ENCODE data around the gene PIP5K1A. TPM values are rescaled to one million over a fixed set of nuclear protein-coding genes. Genes with fewer than 3 reads are reported as not detected.

The PIP5K1A gene
- total RNA-seq, 4 donors from 2014 or later, result 21.5 to 49.2 (median 36.6) TPM

DNA sequence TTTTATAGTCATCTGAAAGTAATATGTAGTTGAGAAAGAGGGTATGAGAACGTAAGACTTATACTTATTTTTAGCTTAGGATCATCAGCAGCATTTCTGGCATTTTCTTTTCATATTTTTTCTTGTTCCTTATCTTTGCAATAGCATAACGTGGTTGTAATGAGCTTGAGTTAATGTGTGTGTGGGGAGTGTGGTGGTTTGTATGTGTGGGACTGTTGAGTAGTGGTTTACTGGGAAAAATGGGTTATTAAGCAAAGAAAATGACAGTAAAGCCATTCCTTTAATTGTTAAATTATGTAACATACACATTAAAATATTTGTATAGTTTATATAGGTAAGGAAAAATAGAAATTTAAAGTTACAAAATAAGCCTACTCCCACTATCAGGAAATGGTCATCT, 15.2 kb downstream of the PIP5K1A start:
- DNase-seq, result no peak
- Histone ChIP-seq H3K36me3 (peaks cover 0 to 65% (median 0%) of the 10 kb centered on the region in 3 donors), H3K9me3 (no peaks in the 10 kb centered on the region), H3K27me3 (no peaks in the 10 kb centered on the region), H3K4me3 (no peak overlapping the region), H3K27ac (no peak overlapping the region), H3K4me1 (peaks cover 0 to 37% (median 5%) of the 10 kb centered on the region in 3 donors)
- 34 to 52% methylated on average over 2 of the region's 2 CpGs for WGBS, 2 donors
- intact Hi-C loops (cut with DNase I), result no loop called here
- TF ChIP-seq, protein P1, sequence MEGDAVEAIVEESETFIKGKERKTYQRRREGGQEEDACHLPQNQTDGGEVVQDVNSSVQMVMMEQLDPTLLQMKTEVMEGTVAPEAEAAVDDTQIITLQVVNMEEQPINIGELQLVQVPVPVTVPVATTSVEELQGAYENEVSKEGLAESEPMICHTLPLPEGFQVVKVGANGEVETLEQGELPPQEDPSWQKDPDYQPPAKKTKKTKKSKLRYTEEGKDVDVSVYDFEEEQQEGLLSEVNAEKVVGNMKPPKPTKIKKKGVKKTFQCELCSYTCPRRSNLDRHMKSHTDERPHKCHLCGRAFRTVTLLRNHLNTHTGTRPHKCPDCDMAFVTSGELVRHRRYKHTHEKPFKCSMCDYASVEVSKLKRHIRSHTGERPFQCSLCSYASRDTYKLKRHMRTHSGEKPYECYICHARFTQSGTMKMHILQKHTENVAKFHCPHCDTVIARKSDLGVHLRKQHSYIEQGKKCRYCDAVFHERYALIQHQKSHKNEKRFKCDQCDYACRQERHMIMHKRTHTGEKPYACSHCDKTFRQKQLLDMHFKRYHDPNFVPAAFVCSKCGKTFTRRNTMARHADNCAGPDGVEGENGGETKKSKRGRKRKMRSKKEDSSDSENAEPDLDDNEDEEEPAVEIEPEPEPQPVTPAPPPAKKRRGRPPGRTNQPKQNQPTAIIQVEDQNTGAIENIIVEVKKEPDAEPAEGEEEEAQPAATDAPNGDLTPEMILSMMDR (IDR thresholded peaks at IDR 0.05), result no peak
- TF ChIP-seq POLR2A (IDR thresholded peaks at IDR 0.05), result no peak

DNA sequence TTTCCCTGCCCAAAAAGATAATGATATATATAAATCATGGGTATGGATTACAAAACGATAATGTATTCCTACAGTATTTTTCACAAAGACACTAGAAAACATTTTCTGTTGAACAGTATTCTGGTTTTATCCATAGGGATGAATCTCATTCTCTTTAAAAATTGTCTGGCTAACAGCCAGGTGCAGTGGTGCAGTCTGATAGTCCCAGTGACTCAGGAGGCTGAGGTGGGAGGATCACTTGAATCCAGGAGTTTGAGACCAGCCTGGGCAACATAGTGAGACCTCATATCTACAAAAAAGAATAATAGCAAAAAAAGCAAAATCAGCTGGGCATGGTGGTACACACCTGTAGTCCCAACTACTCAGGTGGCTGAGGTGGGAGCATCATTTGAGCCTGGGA, 23.3 kb downstream of the PIP5K1A start:
- intact Hi-C loops (cut with DNase I), result no loop called here
- H3K9me3 ChIP-seq, result no peaks in the 10 kb centered on the region
- DNase-seq, result no peak
- H3K4me1 ChIP-seq, result peaks cover 0 to 10% (median 0%) of the 10 kb centered on the region in 3 donors
- TF ChIP-seq POLR2A (IDR thresholded peaks at IDR 0.05), result no peak
- H3K27me3 ChIP-seq, result no peaks in the 10 kb centered on the region
- H3K27ac ChIP-seq, result no peak overlapping the region
- no peak overlapping the region for H3K4me3 ChIP-seq
- peaks cover 0 to 76% (median 0%) of the 10 kb centered on the region in 3 donors for H3K36me3 ChIP-seq
- WGBS, 2 donors, result 89 to 93% methylated on average over 1 of the region's 1 CpG

DNA sequence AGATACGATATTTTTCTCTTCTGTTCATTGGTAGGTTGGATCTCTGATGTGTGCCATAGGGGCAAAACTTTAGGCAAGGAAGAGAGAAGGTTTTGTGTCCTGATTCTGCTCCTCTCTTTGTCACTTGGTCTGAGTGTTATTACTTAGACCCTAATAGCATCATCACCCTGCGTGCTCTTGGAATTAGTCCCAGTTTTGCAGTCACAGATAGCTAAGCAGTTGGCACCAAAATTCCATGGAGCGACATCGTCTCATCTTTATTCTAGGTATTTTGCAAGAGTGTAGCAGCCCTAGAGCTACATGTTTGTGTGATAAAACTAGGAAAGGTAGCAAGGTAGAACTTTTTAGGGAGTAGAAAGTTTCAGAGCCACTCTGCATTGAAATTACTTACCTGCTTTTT, 23.8 kb downstream of the PIP5K1A start:
- no peak overlapping the region for H3K27ac ChIP-seq
- no peaks in the 10 kb centered on the region for H3K9me3 ChIP-seq
- intact Hi-C loops (cut with DNase I), result no loop called here
- no peak overlapping the region for H3K4me3 ChIP-seq
- no peak for DNase-seq
- H3K36me3 ChIP-seq, result peaks cover 0 to 81% (median under 1%) of the 10 kb centered on the region in 3 donors
- WGBS, 2 donors, result 81 to 86% methylated on average over 4 of the region's 4 CpGs
- no peak for TF ChIP-seq POLR2A (IDR thresholded peaks at IDR 0.05)
- peaks cover 0 to 10% (median 0%) of the 10 kb centered on the region in 3 donors for H3K4me1 ChIP-seq
- no peaks in the 10 kb centered on the region for H3K27me3 ChIP-seq

DNA sequence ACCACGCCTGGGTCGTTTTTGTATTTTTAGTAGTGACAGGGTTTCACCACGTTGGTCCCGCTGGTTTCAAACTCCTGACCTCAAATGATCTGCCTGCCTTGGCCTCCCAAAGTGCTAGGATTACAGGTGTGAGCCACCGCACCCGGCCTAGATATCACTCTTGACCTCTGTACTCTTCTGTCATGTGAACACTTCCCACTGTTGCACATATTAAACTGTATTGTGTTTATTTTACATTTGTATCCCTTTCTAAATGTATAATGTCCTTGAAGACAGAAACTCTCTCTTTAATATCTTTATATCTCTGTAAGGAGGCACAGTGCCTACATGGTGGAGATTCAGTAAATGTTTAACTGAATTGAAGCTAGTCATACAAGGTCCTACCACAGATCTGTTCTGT, 36.9 kb downstream of the PIP5K1A start:
- DNase-seq, result no peak
- H3K9me3 ChIP-seq, result no peaks in the 10 kb centered on the region
- TF ChIP-seq POLR2A (IDR thresholded peaks at IDR 0.05), result no peak
- TF ChIP-seq, protein P1 (IDR thresholded peaks at IDR 0.05), result no peak
- H3K27ac ChIP-seq, result no peak overlapping the region
- H3K4me3 ChIP-seq, result no peak overlapping the region
- H3K4me1 ChIP-seq, result no peaks in the 10 kb centered on the region
- peaks cover 21 to 100% (median 90%) of the 10 kb centered on the region in 3 donors for H3K36me3 ChIP-seq
- no peaks in the 10 kb centered on the region for H3K27me3 ChIP-seq
- intact Hi-C loops (cut with DNase I), result no loop called here
- 82 to 89% methylated on average over 6 of the region's 6 CpGs for WGBS, 2 donors

DNA sequence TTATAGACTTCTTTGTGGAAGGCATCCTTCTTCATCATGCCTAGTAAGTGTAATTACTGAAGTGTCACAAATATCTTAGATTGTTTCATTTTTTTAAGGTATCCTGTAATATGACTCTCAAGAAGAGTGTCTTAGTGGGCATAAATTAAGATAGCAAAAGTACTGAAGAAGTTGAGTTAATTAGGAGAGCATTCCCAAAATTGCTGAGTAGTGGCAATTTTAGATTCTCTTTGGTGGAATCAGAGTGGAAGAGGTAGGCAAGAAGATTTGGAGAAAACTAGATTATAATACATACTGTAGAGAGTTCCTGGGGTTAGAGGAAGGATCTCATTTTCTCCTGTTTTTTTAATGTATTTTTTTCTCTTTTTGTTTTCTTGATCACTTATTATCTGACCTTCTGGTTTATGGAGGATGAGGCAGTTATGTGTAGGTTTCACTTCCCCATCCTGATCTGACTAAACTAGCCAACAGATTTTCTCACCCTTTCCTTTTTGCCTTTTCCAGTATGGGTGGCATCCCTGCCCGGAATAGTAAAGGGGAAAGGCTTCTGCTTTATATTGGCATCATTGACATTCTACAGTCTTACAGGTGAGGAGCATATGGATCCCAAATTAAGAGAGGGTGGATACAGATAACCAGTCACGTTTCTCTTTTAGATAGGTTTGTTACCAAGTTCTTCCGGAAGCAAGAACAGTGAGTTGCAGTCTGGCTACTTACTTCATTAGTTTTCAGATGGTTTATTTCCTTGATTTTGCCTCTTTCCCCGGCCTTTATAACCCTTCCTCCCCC, 39.5 kb downstream of the PIP5K1A start:
- Histone ChIP-seq H3K36me3 (peaks cover 21 to 100% (median 91%) of the 10 kb centered on the region in 3 donors), H3K4me3 (no peak overlapping the region), H3K9me3 (no peaks in the 10 kb centered on the region), H3K27me3 (no peaks in the 10 kb centered on the region), H3K27ac (no peak overlapping the region), H3K4me1 (no peaks in the 10 kb centered on the region)
- intact Hi-C loops (cut with DNase I), result no loop called here
- TF ChIP-seq, protein P1 (IDR thresholded peaks at IDR 0.05), result no peak
- no peak for TF ChIP-seq POLR2A (IDR thresholded peaks at IDR 0.05)
- DNase-seq, result no peak
- WGBS, 2 donors, result 71 to 79% methylated on average over 4 of the region's 4 CpGs

DNA sequence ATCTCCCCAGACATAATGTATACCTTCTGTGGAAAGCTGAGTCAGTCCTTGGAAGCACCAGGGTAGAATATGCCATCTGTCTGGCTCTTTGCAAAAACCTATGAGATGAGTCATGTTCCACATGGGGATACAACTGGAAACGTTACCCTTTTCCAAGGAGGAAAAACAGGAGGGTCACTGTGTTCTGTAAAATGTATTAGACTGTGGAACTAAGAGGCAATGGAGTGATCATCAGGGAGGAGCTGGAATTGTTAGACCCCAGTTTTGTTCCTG, 40.1 kb downstream of the PIP5K1A start:
- Histone ChIP-seq H3K36me3 (peaks cover 26 to 100% (median 91%) of the 10 kb centered on the region in 3 donors), H3K27ac (no peak overlapping the region), H3K4me1 (no peaks in the 10 kb centered on the region), H3K4me3 (no peak overlapping the region), H3K27me3 (no peaks in the 10 kb centered on the region), H3K9me3 (no peaks in the 10 kb centered on the region)
- WGBS, 2 donors, result 22 to 36% methylated on average over 1 of the region's 1 CpG
- TF ChIP-seq POLR2A (IDR thresholded peaks at IDR 0.05), result no peak
- TF ChIP-seq, protein P1 (IDR thresholded peaks at IDR 0.05), result no peak
- intact Hi-C loops (cut with DNase I), result no loop called here
- DNase-seq, result no peak
